ENCODE results near the gene DEFB128. TPM values are rescaled to one million over a fixed set of nuclear protein-coding genes. Genes with fewer than 3 reads are reported as not detected.

The DEFB128 gene
- polyA plus RNA-seq, 1 of the 3 experiments (the other 2 are of a cell fraction), result not detected

DNA sequence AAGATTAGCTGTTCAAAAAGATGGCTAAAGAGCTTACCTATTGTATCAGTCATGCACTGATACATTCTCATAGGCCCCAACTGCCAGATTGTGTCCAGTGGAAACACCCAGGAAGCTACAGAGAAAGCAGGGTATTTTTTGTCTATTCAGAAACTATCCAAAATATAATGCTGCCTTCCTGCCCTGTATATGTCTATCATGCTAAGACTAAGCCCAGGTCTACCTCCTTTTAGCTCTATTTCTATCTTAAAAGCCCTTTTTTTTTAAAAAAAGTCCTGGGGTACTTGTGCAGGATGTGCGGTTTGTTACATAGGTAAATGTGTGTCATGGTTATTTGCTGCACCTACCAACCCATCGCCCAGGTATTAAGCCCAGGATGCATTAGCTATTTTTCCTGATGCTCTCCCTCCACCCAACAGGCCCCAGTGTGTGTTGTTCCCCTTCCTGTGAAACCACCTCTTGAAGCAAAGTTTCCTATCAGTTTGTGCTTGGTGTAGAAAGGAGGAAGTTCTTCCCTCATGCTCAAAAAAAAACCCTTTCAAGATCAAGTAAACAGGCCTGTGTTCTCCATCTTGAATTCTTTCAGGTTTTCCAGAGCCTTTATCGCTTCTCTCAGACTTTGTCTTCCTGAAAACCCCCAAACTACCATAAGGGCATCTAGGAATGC lies 38.1 kb upstream of the DEFB128 start:
- Histone ChIP-seq H3K27ac (ENCODE audit: low read depth in 2 of 2, low read length in 1 of 2) (no peak overlapping the region), H3K36me3 (replicated peaks in 1 of 2; ENCODE audit: control insufficient read depth in 1 of 2, insufficient read depth in 2 of 2, low read length in 1 of 2) (no peaks in the 10 kb centered on the region), H4K20me1 (ENCODE audit: insufficient read depth) (no peaks in the 10 kb centered on the region), H3K9me3 (no peaks in the 10 kb centered on the region), H3K4me1 (ENCODE audit: control insufficient read depth in 1 of 2, insufficient read depth in 2 of 2, low read depth in 1 of 2, low read length in 1 of 2) (no peaks in the 10 kb centered on the region), H3K79me2 (ENCODE audit: insufficient read depth) (no peaks in the 10 kb centered on the region), H3K27me3 (ENCODE audit: insufficient read depth) (no peaks in the 10 kb centered on the region), H2AFZ (ENCODE audit: low read depth) (no peak overlapping the region), H3F3A (replicated peaks; ENCODE audit: insufficient read depth) (no peaks in the 10 kb centered on the region), H3K9me2 (no peaks in the 10 kb centered on the region), H3K4me3 (ENCODE audit: low read depth in 2 of 2, low read length in 1 of 2) (no peak overlapping the region), H3K9ac (no peak overlapping the region), H3K4me2 (no peak overlapping the region)
- no peak for TF ChIP-seq ELF1 (IDR thresholded peaks at IDR 0.05)
- TF ChIP-seq GATA2 (CRISPR knock-in tag; IDR thresholded peaks at IDR 0.05), result no peak
- no peak for TF ChIP-seq CHD2 (IDR thresholded peaks at IDR 0.05; ENCODE audit: low read length, partially characterized antibody)
- TF ChIP-seq RCOR1 (IDR thresholded peaks at IDR 0.05; ENCODE audit: low read length), result no peak
- TF ChIP-seq, protein P1, sequence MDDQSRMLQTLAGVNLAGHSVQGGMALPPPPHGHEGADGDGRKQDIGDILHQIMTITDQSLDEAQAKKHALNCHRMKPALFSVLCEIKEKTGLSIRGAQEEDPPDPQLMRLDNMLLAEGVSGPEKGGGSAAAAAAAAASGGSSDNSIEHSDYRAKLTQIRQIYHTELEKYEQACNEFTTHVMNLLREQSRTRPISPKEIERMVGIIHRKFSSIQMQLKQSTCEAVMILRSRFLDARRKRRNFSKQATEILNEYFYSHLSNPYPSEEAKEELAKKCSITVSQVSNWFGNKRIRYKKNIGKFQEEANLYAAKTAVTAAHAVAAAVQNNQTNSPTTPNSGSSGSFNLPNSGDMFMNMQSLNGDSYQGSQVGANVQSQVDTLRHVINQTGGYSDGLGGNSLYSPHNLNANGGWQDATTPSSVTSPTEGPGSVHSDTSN (IDR thresholded peaks at IDR 0.05), result no peak
- TF ChIP-seq RAD21 (IDR thresholded peaks at IDR 0.05; ENCODE audit: low read length), result no peak
- TF ChIP-seq TEAD4 (IDR thresholded peaks at IDR 0.05; ENCODE audit: borderline replicate concordance, insufficient read depth), result no peak
- TF ChIP-seq SMC3 (IDR thresholded peaks at IDR 0.05; ENCODE audit: low read depth, low read length), result no peak
- DNase-seq, result no peak
- POLR2A ChIA-PET, result no interaction called here
- CTCF ChIA-PET, result interaction anchor here (0.9 to 1.7 kb wide), 4 partner anchors 8 to 39 kb away, joined by 3 to 6 read pairs (median 5); no protein-coding TSS in a partner anchor
- 7% methylated on average over 3 of the region's 3 CpGs for WGBS (ENCODE audit: low lambda C conversion rate)

DNA sequence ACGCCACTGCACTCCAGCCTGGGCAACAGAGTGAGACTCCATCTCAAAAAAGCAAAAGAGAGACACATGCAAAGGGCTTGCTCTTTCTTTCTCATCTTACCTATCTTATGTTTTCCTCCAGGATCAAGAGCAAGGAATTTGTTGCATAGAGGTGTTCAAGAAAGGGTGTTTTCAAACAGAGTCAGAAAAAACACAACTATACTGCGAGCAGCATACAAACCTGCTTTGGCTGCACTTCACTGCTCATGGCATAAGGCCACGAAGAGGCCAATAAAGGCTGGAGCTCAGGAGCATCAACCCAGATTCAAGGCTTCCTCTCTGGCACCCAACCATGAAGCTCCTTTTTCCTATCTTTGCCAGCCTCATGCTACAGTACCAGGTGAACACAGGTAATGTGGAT lies 37.4 kb upstream of the DEFB128 start, which contains the start of gene DEFB129:
Gene DEFB129 (plus strand): TSS at position 301 of the 400 bp plus-strand sequence. CDS start 31 bp downstream, at position 332.
- Histone ChIP-seq H2AFZ (ENCODE audit: low read depth) (no peak within 1 kb of the TSS), H4K20me1 (ENCODE audit: insufficient read depth) (no peaks in the 10 kb centered on the region), H3K4me1 (ENCODE audit: control insufficient read depth in 1 of 2, insufficient read depth in 2 of 2, low read depth in 1 of 2, low read length in 1 of 2) (no peaks in the 10 kb centered on the region), H3K9ac (no peak within 1 kb of the TSS), H3K27me3 (ENCODE audit: insufficient read depth) (no peaks in the 10 kb centered on the region), H3F3A (replicated peaks; ENCODE audit: insufficient read depth) (no peaks in the 10 kb centered on the region), H3K27ac (ENCODE audit: low read depth in 2 of 2, low read length in 1 of 2) (no peak within 1 kb of the TSS), H3K79me2 (ENCODE audit: insufficient read depth) (no peaks in the 10 kb centered on the region), H3K4me3 (ENCODE audit: low read depth in 2 of 2, low read length in 1 of 2) (no peak within 1 kb of the TSS), H3K9me3 (no peaks in the 10 kb centered on the region), H3K36me3 (replicated peaks in 1 of 2; ENCODE audit: control insufficient read depth in 1 of 2, insufficient read depth in 2 of 2, low read length in 1 of 2) (no peaks in the 10 kb centered on the region), H3K4me2 (no peak within 1 kb of the TSS), H3K9me2 (no peaks in the 10 kb centered on the region)
- POLR2A ChIA-PET, result no interaction called here
- CTCF ChIA-PET, result interaction anchor here (1.0 to 1.7 kb wide), 3 partner anchors 9 to 39 kb away, joined by 3 to 6 read pairs (median 6); no protein-coding TSS in a partner anchor
- DNase-seq, result no peak
- WGBS (ENCODE audit: low lambda C conversion rate), result 18% methylated on average over 3 of the region's 3 CpGs
- TF ChIP-seq FOXM1 (IDR thresholded peaks at IDR 0.05; ENCODE audit: low read depth), result no peak
- TF ChIP-seq NFIC (IDR thresholded peaks at IDR 0.05; ENCODE audit: borderline replicate concordance), result no peak
- no peak for TF ChIP-seq EZH2phosphoT487 (IDR thresholded peaks at IDR 0.05; ENCODE audit: borderline replicate concordance, low read depth)
- no peak for TF ChIP-seq SIN3A (IDR thresholded peaks at IDR 0.05; ENCODE audit: borderline replicate concordance, low read depth, low read length)
- TF ChIP-seq GATA2 (CRISPR knock-in tag; IDR thresholded peaks at IDR 0.05), result no peak
- TF ChIP-seq, protein P2, sequence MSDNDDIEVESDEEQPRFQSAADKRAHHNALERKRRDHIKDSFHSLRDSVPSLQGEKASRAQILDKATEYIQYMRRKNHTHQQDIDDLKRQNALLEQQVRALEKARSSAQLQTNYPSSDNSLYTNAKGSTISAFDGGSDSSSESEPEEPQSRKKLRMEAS (IDR thresholded peaks at IDR 0.05; ENCODE audit: low read depth), result no peak
- TF ChIP-seq, protein P3, sequence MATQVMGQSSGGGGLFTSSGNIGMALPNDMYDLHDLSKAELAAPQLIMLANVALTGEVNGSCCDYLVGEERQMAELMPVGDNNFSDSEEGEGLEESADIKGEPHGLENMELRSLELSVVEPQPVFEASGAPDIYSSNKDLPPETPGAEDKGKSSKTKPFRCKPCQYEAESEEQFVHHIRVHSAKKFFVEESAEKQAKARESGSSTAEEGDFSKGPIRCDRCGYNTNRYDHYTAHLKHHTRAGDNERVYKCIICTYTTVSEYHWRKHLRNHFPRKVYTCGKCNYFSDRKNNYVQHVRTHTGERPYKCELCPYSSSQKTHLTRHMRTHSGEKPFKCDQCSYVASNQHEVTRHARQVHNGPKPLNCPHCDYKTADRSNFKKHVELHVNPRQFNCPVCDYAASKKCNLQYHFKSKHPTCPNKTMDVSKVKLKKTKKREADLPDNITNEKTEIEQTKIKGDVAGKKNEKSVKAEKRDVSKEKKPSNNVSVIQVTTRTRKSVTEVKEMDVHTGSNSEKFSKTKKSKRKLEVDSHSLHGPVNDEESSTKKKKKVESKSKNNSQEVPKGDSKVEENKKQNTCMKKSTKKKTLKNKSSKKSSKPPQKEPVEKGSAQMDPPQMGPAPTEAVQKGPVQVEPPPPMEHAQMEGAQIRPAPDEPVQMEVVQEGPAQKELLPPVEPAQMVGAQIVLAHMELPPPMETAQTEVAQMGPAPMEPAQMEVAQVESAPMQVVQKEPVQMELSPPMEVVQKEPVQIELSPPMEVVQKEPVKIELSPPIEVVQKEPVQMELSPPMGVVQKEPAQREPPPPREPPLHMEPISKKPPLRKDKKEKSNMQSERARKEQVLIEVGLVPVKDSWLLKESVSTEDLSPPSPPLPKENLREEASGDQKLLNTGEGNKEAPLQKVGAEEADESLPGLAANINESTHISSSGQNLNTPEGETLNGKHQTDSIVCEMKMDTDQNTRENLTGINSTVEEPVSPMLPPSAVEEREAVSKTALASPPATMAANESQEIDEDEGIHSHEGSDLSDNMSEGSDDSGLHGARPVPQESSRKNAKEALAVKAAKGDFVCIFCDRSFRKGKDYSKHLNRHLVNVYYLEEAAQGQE (IDR thresholded peaks at IDR 0.05; ENCODE audit: low read depth, low read length), result no peak
- TF ChIP-seq RFX5 (IDR thresholded peaks at IDR 0.05; ENCODE audit: low read length), result no peak
- no peak for TF ChIP-seq POLR2AphosphoS5 (IDR thresholded peaks at IDR 0.05; ENCODE audit: low read depth, low read length)
- TF ChIP-seq YY1 (IDR thresholded peaks at IDR 0.05; ENCODE audit: low read depth), result no peak
- TF ChIP-seq, protein P4, sequence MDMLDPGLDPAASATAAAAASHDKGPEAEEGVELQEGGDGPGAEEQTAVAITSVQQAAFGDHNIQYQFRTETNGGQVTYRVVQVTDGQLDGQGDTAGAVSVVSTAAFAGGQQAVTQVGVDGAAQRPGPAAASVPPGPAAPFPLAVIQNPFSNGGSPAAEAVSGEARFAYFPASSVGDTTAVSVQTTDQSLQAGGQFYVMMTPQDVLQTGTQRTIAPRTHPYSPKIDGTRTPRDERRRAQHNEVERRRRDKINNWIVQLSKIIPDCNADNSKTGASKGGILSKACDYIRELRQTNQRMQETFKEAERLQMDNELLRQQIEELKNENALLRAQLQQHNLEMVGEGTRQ (IDR thresholded peaks at IDR 0.05; ENCODE audit: borderline replicate concordance, low read depth, low read length), result no peak
- TF ChIP-seq, protein P1 (IDR thresholded peaks at IDR 0.05), result no peak
- no peak for TF ChIP-seq TCF12 (IDR thresholded peaks at IDR 0.05)
- no peak for TF ChIP-seq EP300 (IDR thresholded peaks at IDR 0.05; ENCODE audit: borderline replicate concordance in 1 of 2, low read depth in 1 of 2, low read length in 1 of 2)
- no peak for TF ChIP-seq ELF1 (IDR thresholded peaks at IDR 0.05)
- TF ChIP-seq TEAD4 (IDR thresholded peaks at IDR 0.05; ENCODE audit: borderline replicate concordance, insufficient read depth), result no peak
- no peak for TF ChIP-seq MEF2A (IDR thresholded peaks at IDR 0.05; ENCODE audit: borderline replicate concordance, low read depth)

Measured in SK-N-SH (cell line).